Glomerular visceral epithelial cell (primary cell): ENCODE results near the gene OR51E2.
"Not testable (repeated sequence)": the region's sequence is repeated elsewhere in the genome, so short reads cannot be mapped to it uniquely, and the experiment has no call there.

Experiments
- DNase-seq: peaks from one replicate; pipeline ENCODE4 v3.0.0-alpha.2; 2016; ENCODE audit errors: extremely low spot score

Gene OR51E2, protein sequence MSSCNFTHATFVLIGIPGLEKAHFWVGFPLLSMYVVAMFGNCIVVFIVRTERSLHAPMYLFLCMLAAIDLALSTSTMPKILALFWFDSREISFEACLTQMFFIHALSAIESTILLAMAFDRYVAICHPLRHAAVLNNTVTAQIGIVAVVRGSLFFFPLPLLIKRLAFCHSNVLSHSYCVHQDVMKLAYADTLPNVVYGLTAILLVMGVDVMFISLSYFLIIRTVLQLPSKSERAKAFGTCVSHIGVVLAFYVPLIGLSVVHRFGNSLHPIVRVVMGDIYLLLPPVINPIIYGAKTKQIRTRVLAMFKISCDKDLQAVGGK

DNA sequence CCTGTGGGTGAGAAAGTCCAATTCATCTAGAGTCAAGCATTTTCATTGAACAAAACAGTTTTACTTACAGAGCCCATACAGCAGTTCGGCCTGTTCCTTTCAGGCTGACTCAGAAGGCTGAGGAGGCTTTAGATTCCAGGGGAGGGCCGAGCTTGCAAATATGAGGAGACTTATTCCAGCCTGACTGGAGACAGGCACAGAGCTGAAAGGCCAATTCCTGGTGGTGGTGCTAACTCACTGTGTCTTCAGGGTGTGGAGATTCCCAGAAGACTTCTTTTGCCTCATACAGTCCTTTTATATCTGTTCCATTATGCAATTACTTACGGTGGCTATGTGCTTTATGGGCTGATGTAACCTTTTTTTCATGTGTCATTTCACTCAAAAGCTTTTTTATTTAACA lies at the start of gene OR51E2:
Gene OR51E2 (minus strand): TSS at position 269 of the 400 bp plus-strand sequence. CDS start 15,142 bp downstream, outside the sequence.
- no peak for DNase-seq

DNA sequence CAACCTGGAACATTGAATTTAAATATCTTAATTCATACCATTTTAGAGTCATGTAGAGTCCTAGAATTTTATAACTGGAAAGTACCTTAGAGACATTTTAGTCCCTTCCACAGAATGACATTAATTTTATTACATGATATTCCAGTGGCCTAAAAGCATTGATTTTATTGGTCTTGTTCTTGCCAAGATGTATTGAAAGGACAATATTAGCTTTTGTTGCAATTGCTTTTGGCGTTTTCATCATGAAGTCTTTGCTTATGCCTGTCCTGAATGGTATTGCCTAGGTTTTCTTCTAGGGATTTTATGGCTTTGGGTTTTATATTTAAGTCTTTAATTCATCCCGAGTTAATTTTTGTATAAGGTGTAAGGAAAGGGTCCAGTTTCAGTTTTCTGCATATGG lies 43.1 kb upstream of the OR51E2 start:
- no peak for DNase-seq

DNA sequence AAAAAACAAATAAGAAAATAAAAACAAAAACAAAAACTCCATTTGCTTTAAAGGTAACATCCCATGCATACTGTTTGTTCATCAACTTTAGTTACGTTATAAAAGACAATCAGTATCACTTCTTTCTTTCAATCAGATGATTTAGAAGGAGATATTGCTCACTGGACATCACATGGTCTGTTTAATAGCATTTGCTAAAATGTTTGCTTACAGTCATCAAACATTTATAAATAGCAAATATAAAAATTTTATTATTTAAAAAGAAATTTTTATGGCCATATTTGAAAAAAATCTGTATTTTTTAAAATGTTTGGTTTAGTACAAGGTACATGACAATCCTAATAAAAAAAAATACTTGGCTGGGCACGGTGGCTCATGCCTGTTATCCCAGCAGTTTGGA lies 29.5 kb upstream of the OR51E2 start:
- no peak for DNase-seq

DNA sequence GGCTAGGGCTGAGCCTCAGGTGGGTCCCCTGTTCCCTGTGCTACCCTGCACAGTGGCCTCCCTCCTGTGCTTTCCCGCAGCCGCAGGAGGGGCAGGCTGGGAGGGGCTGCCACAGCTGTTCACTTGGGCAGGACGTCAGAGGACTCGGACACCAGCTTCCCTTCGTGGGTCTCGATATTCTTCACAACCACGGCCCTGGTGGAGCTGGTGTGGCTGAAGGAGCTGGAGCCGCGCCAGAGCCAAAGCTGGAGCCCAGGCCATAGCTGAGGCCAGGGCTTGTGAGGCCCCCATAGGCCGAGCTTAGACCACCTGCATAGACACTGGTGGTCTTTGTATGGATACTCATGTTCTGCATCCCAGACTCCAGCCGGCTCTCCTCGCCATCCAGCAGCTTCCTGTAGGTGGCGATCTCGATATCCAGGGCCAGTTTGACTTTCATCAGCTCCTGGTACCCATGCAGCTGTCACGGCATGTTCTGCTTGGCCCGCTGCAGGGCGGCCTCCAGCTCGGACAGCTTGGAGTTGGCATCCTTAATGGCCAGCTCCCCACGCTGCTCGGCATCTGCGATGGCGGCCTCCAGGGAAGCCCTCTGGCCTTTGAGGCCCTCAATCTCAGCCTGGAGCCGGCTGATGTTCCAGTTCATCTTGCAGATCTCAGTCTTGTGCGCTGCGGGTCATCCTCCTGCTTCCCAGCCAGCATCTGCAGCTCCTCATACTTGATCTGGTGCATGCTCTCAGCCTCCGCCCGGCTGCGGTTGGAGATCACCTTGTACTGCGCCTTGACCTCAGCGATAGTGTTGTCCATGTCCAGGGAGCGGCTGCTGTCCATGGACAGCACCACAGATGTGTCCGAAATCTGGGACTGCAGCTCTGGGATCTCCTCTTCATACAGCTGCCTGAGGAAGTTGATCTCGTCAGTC lies 25.2 kb upstream of the OR51E2 start:
- not testable (repeated sequence) for DNase-seq

DNA sequence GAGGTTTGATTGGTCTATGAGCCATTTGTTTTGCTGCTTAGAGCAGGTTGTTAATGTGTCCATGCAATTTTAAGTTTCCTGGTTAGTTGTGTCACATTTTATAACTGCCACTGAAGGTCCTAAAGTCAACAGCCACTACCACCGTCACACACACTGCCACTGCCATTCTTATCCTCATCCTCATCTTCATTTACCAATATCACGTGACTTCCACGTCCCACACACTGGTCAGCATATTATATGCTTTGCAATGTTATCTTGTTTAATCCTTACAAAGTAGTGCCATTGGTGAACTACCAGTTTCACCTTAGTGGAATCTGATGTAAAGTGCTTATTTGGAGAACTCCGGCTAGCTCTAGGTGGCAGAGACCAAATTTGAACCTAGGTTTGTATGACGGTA lies 16.6 kb upstream of the OR51E2 start:
- no peak for DNase-seq

DNA sequence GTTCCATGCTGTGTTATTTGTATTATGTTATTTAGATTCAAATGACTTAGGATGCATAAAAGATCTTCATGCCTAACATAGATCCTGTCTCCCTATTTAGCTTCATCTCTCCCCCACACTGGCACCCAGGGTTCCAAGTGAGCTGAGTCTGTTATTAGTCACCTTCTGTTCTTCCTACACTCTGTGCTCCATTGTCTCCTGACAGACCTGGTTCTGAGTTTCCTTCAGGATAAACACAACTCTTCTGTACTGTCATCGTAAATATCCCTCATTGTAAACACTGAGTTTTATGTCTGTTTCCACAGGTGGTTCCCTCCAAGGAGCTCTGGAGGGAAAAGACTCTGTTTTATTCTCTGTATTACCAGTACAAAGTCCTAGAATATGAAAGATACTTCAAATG lies 15.6 kb upstream of the OR51E2 start:
- no peak for DNase-seq

DNA sequence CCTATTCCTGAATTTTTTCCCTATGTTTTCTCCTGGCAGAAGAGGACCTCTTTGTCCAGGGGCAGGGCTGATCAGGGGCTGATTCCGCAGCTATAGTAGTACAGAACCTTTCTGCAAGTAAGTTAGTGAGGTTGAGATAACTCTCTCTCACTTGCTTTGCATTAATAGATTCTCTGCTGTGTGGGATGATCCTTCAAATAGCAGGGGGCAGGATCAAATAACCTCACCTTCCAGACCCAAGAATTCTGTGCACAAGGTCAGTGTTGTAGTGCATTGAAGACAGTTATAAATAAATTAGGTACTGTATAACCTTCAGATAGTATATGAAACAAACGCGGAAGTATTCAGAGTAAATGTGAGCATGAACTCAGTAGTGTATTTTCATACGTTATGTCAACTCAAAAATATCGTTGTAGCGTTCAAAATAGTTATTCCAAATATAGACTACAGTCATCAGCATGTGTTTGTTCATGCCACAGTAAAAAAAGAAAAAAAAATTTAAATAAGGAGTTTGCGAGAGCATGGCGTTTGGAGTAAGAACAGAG lies 7.2 kb upstream of the OR51E2 start:
- DNase-seq: no peak

DNA sequence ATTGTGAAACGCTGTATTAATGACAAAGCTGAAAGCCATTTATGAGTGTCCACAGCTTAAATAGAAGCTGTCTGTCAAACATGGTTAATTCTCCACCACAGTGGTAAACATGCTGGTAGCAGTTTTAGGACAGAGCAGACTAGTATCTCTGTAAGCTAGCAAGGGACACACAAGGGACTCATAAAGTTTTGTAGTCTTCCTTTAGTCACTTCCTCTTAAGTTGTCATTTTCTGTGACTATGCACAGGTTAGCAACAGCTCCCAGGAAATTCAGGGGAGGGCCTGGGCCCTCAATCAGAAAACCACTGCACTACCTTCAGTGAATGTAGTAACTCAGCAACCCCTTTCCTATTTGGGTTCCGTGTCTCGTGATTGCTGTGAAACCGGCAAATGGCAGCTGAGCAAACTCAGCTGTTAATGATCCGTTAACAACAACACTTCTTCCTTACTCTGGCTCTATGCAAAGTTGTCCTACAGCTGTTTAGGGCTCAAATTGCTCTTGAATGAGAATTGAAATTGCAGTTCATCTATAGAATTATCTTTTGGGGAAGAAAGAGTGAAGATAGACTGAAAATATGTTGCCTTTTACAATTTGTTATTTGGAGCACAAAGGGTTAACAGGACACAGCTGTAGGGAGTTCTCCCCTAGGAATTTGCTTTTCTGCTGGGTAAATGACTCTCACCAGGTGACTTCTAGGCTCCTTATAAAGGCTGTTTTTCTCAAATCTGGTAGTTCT lies 6.6 kb upstream of the OR51E2 start, which contains the start of gene MMP26:
Gene MMP26 (plus strand): TSS at position 731 of the 736 bp plus-strand sequence.
- DNase-seq: no peak

DNA sequence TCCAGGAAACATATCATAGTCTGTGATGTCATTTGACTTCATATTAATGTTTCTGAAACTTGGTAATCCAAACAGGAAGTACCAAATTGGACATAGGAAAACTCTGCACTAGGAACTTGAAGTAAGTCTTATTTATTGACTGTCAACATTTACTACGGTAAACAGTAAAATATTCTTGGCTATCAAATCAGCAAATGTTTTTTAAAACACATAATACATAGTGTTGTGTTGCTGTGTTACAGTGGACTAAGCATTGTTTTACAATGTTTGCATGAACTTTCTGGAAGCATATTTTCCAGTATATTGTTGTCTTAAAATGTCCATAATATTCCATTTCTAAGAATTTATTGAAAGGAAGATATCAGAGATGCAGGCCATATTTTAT lies 2.8 kb upstream of the OR51E2 start:
- DNase-seq: no peak

DNA sequence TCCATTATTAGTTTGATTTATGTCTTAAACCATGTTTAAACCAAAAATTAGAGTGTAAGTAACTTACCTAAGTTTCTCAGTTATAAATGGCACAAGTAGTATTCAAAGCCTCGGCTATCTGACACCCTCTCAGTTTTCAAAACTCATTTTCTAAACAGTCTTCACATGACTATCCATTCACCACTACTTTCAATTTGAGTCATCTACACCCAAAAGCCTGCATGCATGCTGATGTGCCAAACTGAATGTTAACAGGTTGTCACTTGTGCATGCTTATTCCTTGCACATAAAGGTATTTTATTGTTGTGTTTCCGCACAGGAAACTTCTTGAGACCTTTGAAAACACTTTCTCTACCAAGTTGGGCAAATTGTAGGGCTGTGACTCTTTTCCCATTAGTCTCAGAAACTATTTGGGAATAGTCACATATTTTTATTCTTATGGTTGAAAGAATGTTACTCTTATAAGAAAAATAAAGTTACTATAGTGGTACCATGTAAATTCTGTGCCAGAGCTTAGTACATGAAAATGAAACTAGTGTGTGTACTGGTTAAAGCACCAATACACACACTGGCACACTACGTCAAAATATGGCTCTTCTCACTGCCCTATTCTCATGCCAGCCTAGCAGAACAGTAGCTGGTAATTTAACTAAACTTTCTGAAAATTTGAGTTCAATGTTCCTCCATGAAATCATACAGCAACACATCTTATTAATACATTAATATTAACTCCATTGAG lies 2.2 kb upstream of the OR51E2 start:
- DNase-seq: no peak

DNA sequence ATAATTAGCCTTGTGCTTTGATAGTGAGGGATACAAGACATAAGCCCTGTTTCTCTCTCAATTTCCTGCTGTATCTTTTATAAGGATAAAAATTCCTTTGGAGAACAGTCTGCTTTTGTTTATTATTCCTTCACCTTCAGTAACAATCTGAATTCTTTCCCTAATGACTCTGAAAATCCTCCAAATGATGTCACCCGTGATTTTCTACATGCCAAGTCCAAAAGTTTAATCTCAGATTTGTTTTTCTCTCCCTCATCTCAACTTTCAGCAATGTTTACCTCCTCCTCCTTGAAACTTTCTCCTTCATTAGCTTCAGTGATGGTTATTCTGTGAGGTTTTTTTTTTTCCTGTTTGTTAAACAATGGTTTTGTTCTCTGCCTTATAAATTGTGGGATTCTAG lies 2.2 kb downstream of the OR51E2 start:
- DNase-seq: no peak

DNA sequence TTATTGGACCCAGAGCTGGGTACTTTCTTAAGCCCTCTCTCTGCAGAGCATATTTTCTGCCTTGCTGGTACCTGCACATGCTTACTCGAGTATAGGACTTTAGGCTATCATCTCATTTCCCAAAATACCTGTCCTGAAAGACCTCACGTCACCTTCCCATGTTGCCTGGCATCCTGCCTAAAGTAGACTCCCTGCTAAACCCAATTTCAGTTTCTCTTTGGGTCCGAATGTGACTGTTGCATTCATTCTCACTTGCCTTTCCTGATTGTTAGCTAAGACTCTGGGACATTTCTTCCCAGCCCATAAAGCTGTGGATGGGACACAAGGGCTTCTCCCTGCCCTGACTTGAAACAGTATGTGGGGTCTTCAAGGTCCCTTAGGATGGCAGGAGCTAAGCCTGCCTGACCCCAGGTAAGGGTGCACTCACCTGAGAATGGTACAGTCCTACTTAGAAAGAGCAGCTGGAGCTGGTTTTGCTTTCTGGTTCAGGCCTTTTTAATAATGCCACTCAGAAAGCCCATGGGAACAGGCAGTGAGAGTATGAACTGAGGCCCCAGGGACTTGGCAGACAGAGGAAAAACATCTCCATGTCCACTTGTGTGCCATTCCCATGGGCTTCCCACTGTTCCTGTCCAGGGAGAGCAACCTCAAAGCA lies 12.9 kb downstream of the OR51E2 start:
- no peak for DNase-seq

DNA sequence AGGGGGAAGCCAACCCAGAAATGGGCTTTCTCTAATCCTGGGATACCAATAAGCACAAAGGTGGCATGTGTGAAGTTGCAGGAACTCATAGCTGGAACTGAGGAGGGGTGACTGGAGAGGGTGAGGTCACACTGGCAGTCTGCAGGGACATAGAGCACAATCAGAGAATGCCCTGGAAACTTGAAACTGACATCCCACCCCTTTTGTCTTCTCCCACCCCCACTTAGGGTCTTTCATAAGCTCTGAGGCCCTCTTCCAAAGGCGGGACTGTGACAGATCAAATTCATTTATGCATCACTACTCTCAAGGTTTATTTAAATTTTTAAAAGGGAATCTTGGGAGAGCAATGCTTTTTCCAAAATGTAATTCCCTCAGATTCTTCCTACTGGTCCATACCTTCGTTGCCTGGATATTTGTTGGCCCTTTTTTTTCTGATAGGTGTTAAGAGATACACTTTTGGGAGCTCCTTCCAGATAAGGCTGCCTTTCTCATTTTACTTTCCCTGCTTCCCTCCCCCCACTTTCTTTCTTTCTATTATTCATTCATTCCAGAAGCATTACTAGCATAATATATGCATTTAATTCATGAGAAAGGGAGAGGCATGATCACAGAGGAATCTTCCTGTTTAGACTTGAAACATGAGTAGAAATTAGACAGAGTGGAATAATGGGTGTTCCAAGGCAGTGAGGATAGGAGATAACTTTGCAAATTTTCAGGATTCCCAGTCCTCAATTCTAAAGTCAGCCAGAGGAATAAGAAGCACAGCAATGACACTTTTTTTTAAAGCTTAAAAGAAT lies 14.8 kb downstream of the OR51E2 start:
- no peak for DNase-seq

DNA sequence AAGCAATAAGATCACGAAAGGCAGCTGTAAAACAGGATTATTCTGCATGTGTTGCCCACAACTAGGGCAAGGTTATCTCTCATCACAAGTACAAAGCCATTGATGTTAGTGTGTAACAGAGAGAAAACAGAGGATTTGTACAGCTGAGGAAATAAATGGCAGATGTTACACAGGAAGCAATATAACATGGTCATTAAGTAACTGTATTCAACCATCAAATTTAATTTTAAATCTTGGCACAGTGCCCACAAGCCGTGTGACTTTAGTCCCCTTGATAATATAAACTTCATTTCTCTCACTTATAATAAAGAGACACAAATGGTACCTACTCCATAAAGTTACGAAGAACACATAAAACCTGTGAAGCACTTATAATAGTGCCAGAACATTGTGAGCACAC lies 17.3 kb downstream of the OR51E2 start:
- DNase-seq: no peak

DNA sequence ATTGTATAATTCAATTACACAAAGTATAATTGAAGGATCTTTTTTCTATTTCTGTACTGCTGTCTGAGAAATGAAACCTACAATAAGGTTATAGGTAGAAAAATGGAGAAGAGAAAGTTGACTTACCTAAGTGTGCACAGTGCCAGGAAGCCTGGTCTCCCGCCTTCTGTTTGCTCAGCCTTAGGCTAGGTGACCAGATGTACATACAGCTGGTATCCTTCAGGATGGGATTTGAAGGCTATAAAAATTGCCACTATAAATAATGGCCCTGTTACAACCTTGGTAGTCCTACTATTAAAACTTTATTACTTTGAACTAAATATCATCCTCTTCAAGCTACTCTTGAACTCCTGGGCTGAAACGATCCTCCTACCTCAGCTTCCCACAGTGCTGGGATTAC lies 19.7 kb downstream of the OR51E2 start:
- DNase-seq: no peak

DNA sequence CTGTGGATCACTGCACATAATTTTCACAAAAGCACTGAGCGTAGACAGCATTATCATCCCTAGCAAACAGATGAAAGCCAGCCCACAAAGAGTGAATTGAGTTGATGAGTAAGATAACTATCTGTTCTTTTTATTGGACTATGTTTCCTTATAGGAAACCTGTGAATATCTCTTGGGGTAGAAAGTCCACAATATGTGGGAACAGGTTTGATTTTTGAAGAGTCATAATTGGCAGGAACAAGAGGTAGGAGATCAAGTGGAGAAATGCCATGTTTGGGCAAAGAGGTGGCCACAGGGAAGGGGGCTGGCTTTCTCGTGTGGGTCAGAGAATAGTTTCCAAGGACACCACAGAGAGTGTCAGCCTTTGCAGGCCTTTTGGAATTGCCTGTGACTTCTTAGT lies 23.9 kb downstream of the OR51E2 start:
- DNase-seq: no peak

DNA sequence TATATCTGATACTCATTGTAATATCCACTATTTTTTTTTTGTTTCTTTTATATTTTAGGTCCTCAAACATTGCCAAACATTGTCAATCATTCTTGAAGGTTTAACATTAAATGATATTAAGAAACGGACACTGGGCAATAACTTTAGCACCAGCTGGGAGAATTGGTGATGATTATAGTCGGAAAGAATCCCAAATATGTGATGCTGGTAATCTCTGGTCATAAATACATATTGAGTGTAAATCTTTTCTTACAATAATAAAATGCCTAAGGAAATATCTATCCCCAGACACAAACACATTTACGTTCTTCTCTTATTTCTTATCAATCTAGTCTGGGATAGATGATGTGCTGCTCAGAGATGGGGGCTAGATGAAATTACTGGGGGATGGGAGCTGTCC lies 25.2 kb downstream of the OR51E2 start:
- peak; percentile 35 for DNase-seq

DNA sequence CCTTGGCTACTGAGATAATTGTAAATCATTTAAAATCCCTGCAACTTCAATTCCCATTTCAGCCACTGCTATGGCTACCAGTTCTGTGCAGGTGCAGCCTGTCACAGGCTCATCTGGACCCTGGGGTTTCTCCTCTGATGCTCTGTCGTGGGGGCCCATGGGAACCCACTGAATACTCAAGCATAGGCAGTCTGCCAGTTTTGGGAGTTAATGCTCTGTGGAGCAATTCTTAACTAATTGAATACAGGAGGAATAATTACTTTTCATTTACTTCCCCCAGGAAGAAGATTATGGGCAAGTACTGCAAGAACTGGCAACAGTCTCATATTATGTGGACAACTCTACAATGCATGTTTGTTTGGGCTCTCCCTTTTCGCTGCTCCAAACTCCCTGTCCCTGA lies 25.9 kb downstream of the OR51E2 start:
- no peak for DNase-seq

DNA sequence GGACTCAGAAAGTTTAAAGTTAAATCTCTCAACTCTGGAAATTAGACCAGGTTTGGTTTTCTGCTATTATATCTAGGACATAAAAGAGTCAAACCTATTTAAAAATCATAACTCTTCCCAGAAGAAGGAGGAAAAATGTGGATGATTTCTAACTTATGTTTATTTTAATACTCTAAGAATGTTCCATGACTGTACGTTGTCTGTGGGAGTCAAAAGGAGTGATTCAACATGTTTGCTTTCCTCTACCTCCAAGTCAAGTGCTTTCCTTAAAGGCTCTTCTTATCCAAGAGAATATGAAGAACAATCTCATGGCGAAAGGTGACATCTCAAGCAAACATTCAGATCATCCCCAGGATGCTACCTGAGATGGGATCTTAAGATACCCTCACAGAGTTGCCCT lies 32.2 kb downstream of the OR51E2 start:
- no peak for DNase-seq

DNA sequence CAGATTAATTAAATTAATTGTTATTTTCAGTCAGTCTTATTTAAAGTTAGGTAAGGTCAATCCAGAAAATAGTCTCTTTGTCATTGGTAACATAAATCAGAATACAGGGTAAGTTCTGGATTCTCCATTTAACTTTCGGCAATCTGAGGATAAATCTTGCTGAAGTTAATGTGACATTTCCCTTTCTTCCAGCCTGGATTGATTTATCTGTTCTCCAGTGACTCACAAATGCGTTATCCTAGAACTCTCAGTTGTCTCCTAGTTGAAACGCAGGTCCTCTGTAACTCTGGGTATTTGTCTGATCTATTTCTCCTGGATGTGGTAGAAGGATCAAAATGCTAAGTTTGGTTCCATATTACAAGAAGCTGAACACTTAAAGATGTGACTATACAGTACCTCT lies 32.9 kb downstream of the OR51E2 start:
- DNase-seq: no peak
